ENCODE measurements around the gene ITPK1.

ITPK1 gene

DNA sequence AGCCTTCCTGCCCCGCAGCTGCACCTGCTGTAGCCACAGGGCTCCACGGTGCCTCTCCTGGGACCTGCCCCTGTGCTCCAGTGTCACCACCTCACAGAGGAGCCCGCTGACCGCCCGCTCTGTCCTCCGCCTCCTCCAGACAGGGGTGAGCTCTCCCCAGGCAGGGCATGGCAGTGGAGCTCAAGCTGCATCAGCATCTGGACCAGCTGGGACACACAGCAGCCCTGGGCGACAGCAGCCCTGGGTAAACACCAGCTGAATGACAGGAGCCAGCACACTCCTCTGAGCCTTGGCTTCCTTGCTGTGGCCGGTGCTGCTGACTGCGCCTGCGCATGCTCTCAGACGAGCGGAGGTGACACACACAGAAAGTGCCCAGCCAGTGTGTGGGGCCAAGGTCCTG lies 170.7 kb downstream of the ITPK1 start:
- TF ChIP-seq, protein P1, sequence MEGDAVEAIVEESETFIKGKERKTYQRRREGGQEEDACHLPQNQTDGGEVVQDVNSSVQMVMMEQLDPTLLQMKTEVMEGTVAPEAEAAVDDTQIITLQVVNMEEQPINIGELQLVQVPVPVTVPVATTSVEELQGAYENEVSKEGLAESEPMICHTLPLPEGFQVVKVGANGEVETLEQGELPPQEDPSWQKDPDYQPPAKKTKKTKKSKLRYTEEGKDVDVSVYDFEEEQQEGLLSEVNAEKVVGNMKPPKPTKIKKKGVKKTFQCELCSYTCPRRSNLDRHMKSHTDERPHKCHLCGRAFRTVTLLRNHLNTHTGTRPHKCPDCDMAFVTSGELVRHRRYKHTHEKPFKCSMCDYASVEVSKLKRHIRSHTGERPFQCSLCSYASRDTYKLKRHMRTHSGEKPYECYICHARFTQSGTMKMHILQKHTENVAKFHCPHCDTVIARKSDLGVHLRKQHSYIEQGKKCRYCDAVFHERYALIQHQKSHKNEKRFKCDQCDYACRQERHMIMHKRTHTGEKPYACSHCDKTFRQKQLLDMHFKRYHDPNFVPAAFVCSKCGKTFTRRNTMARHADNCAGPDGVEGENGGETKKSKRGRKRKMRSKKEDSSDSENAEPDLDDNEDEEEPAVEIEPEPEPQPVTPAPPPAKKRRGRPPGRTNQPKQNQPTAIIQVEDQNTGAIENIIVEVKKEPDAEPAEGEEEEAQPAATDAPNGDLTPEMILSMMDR (conservative IDR thresholded peaks at IDR 0.05), result no peak
- H3K27ac ChIP-seq, result no peak overlapping the region

DNA sequence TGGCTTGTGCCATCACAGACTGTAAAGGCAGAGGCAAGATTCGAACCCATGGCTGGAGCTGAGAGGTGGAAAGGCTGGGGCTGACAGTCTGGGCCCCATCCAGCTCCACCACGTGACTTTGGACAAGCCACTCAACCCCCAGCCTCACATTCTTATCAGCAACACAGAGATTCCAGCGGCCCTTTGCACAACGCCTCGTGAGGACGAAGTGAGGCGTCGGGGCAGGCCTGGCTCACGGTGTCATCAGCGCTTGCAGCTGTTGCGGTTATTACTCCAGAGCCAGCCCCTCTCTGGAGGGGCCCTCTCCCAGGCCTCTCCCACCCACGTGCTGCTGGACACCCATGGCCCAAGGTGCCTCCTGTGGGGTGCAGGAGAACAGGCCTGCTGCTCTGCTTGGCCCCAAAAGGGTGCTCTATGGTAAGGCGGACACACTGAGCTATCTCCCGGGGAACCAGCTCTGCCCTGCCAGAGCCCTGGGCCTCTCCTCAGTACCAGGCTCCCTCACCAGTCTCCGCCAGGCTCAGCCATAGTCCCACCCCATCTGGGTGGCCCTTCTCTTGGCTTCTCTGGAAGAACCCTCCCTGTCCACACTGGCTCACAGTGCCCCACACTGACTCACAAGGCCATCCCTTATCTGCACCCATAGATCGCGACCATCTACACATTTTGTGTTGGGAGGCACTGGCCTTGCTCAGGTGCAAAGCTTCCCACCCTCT lies 171.7 kb downstream of the ITPK1 start:
- TF ChIP-seq, protein P1 (conservative IDR thresholded peaks at IDR 0.05), result no peak
- no peak overlapping the region for H3K27ac ChIP-seq

DNA sequence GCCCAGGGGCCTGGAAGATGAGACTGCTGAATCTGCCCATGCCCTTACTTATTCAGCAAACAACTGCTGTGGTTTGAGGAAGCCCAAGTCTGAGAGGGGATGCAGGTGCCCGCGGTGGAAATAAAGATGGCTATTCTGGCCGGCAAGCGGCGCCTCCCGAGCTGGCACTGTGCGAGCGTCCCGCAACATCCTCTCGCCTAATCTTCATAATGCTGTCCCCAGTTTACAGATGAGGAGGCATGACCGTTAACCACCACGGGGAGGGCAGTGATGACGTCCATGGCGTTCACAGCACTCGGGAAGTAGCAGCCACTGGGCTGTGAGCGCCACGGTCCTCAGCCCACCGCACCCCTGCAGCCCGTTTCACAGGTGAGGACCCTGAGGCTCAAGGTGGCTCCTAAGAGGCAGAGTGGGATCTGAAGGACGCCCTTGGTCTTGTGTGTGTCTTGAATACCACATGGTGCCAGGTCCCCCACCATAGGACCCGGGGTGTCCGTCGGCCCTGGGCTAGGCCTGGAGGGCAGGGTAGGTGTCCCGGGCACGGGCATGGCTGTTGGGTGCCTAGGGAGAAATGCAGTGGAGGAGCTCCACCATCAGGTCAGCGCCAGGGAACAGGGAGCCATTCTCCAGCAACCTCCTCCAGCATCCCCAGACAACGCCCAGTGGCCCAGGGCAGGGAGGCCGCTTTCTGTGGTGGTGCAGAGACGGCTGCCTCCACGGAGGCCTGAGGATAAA lies 172.6 kb downstream of the ITPK1 start:
- TF ChIP-seq, protein P1 (conservative IDR thresholded peaks at IDR 0.05), result no peak
- no peak overlapping the region for H3K27ac ChIP-seq

DNA sequence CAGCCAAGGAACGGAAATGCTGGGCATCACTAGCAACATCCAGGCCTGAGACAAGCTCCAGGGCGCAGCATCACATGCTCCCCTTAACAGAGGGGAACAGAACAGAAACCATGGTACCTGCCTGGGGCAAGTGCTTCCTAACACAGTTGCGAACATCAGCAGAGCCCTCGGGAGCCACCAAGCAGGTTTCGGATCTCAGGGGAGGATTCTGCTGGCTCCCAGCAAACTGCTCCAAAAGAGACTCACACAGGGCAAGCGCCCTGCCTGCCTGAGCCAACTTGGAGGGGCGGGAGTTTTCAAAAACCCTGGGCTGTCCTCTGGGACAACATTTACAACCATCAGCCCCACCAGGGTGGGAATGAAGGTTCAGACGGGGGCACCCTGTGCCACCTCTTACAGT lies 173.1 kb downstream of the ITPK1 start:
- H3K27ac ChIP-seq, result no peak overlapping the region
- TF ChIP-seq, protein P1 (conservative IDR thresholded peaks at IDR 0.05), result no peak

DNA sequence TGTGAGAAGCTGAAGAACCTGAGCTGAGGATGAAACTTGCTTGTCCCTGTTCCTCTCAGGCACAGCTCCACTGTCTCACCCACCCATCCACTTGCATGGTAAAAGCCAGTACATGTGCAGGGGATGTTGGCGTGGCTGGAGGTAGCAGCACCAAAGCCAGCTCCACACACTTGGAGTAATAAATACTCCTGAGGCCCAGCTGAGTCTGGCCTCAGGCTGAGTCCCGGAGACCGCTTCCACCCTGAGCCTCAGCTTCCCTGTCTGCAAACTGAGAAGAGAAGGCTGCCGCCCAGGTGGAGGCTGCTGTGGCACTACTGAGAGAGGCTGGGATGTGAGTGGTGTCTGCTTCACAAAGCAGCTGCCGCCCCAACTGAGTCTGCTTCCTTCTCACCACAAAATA lies 173.6 kb downstream of the ITPK1 start:
- TF ChIP-seq, protein P1 (conservative IDR thresholded peaks at IDR 0.05), result no peak
- H3K27ac ChIP-seq, result no peak overlapping the region

DNA sequence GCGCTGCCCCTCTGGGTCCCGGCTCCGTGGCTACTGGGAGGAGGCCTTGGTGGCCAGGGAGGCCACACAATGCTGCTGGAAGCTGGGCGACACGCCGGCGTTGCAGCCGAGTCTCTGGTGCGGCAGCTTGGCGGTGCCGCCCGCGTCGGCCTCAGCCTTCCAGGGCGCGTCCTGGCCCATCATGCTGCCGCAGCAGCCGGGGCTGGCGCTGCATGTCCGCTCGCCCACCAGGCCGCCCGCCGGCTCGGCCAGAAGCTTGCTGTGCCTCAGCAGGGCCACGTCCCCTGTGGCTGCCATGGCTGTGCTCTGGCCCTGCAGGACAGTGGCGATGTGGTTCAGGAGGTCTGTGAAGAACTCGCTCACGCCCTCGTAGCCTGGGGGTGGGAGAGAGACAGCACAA lies 174.2 kb downstream of the ITPK1 start:
- TF ChIP-seq, protein P1 (conservative IDR thresholded peaks at IDR 0.05), result no peak
- H3K27ac ChIP-seq, result no peak overlapping the region

DNA sequence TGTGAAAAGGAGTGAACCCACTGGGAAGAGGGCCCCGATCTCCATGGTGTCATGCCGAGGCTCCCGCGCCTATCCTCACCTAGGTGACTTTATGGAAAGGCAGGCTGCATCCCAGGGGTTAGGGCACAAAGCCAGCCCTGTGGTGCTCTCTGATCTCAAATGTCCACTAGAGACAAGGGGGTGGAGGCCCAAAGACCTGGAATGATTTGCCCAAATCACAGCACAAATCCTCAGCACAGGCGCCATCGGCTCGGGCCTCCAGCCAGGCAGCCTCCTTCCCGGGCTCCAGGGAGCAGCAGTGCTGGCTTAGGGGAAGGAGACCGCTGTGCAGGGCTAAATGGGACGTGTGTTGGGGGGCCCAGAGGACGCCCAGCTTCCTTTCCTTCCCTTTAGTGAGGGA lies 175.2 kb downstream of the ITPK1 start:
- H3K27ac ChIP-seq, result no peak overlapping the region
- TF ChIP-seq, protein P1 (conservative IDR thresholded peaks at IDR 0.05), result no peak
